Common myeloid progenitor, CD34-positive (primary cell): ENCODE results near the gene DDX47.
"Not testable (repeated sequence)": the region's sequence is repeated elsewhere in the genome, so short reads cannot be mapped to it uniquely, and the experiment has no call there.

Experiments
- CTCF ChIA-PET: fragments of 350-600 bp; sonication (Branson Sonifier 250); formaldehyde crosslinking; loops from one replicate; lab custom pipeline; 2021; ENCODE audit warnings: antibody characterized with exemption; lab: Charles Lee
- POLR2A ChIA-PET: fragments of 350-600 bp; sonication (Branson Sonifier 250); formaldehyde crosslinking; loops from one replicate; lab custom pipeline; 2021; ENCODE audit warnings: antibody characterized with exemption; lab: Charles Lee
- DNase-seq, 3 donors: peaks; one replicate each; pipeline versions ENCODE4 v3.0.0 to v3.0.0-alpha.2; 2013
- H3K27ac ChIP-seq, 2 experiments: 1 replicate in 1 of 2; 2 replicates in 1 of 2; pipeline ENCODE4 v1.7.0; 2013; ENCODE audit warnings: inconsistent platforms in 2 of 2, low read length in 2 of 2, mild to moderate bottlenecking in 2 of 2, low read depth in 1 of 2, moderate library complexity in 1 of 2; ENCODE audit not compliant: severe bottlenecking in 2 of 2, insufficient read depth in 1 of 2, poor library complexity in 1 of 2
- H3K27me3 ChIP-seq, 5 experiments: replicated peaks in 2 of 5; 1 replicate in 3 of 5; 2 replicates in 2 of 5; pipeline versions ENCODE4 v1.6.1 to v1.7.0; 2013; ENCODE audit warnings: low read length in 4 of 5, mild to moderate bottlenecking in 2 of 5, moderate library complexity in 2 of 5, inconsistent platforms in 1 of 5; ENCODE audit not compliant: insufficient read depth in 5 of 5, control insufficient read depth in 4 of 5
- H3K36me3 ChIP-seq, 4 experiments: 1 replicate in 2 of 4; 2 replicates in 2 of 4; pipeline versions ENCODE4 v1.6.1 to v1.7.0; 2013; ENCODE audit warnings: low read length in 3 of 4, control low read depth in 1 of 4, mild to moderate bottlenecking in 1 of 4; ENCODE audit not compliant: control insufficient read depth in 4 of 4, insufficient read depth in 4 of 4
- H3K4me1 ChIP-seq, 4 experiments: 1 replicate in 3 of 4; 2 replicates in 1 of 4; pipeline versions ENCODE4 v1.6.1 to v1.7.1; 2013; ENCODE audit warnings: low read length in 3 of 4, mild to moderate bottlenecking in 3 of 4, control low read depth in 1 of 4, inconsistent platforms in 1 of 4, moderate library complexity in 1 of 4; ENCODE audit not compliant: control insufficient read depth in 4 of 4, insufficient read depth in 4 of 4; ENCODE audit errors: control extremely low read depth in 1 of 4
- H3K4me3 ChIP-seq, 7 experiments: 1 replicate in 4 of 7; 2 replicates in 3 of 7; pipeline versions ENCODE4 v1.5.1 to v1.7.0; 2013; ENCODE audit warnings: mild to moderate bottlenecking in 7 of 7, low read length in 6 of 7, moderate library complexity in 6 of 7, inconsistent platforms in 2 of 7, low read depth in 2 of 7, control low read depth in 1 of 7; ENCODE audit not compliant: insufficient read depth in 4 of 7, control insufficient read depth in 1 of 7; ENCODE audit errors: extremely low read depth in 1 of 7
- H3K9me3 ChIP-seq, 5 experiments: 1 replicate in 4 of 5; 2 replicates in 1 of 5; pipeline versions ENCODE4 v1.6.1 to v1.7.1; 2013; ENCODE audit warnings: low read length in 4 of 5, mild to moderate bottlenecking in 2 of 5, inconsistent platforms in 1 of 5, low read depth in 1 of 5, moderate library complexity in 1 of 5; ENCODE audit not compliant: control insufficient read depth in 4 of 5, insufficient read depth in 2 of 5; ENCODE audit errors: control extremely low read depth in 1 of 5
- WGBS: methylation state at CpG from one replicate; pipeline ENCODE4 v1.1.5; 2013; ENCODE audit not compliant: insufficient coverage; 5-methylcytosine and 5-hydroxymethylcytosine counted together

Gene DDX47

DNA sequence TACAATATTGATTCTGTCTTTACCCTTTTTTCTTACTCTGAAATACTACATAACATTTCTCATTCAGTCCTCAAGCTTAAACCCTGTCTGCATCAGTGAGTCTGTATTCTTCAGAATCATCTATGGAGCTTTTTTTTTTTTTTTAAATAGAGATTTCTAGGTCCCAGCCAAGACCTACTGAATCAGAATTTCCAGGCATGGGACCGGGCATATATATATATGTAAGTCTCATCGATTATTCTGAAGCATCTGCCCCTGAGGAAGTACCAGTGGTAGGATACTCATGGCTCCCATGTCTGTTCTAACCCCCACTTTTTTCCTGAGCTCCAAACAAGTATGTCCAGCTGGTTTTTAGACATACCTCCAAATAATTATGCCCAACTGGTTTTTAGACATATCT, 6.1 kb downstream of the DDX47 start:
- Histone ChIP-seq H3K4me3 (no peak overlapping the region), H3K4me1 (peaks cover 2 to 3% (median 3%) of the 10 kb centered on the region in 4 experiments), H3K9me3 (no peaks in the 10 kb centered on the region), H3K36me3 (peaks cover 19 to 70% (median 28%) of the 10 kb centered on the region in 4 experiments), H3K27me3 (no peaks in the 10 kb centered on the region), H3K27ac (no peak overlapping the region)
- CTCF ChIA-PET = interaction anchor here (0.7 to 1.0 kb wide), 2 partner anchors 26 to 393 kb away, joined by 3 to 4 read pairs; no protein-coding TSS in a partner anchor
- DNase-seq = no peak
- 100% methylated on average over 1 of the region's 2 CpGs for WGBS
- POLR2A ChIA-PET = interaction anchor here (0.5 kb wide), 1 partner anchor 38 kb away, joined by 4 read pairs; no protein-coding TSS in a partner anchor

DNA sequence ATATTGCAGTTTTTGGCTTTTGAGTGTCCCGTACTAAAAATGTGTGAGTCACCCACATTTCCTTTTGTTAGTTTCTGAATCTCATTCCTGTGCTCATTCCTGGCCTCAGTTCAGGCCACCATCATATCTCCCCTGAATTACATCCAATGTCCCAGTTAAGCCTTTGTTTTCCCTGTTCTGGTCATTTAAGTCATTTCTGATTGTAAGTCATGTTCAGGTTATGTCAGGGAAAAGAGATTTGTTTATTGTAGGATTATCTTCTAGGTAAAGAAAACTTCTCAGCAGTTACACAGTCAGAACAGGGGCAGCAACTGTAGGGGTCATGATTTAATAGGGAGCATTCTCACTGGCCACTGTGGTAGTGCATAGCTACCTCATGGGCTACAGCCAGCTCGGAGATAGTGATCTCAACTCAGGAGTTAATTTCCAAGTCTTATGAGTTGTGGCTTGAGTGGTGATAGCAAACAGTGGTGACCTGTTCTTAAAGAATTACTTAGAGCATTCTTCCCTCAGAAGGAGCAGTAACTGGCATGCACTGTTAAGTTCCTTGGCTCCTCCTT, 6.7 kb downstream of the DDX47 start:
- DNase-seq = no peak
- no peak overlapping the region for H3K27ac ChIP-seq
- H3K9me3 ChIP-seq = no peaks in the 10 kb centered on the region
- H3K4me3 ChIP-seq = no peak overlapping the region
- CTCF ChIA-PET = interaction anchor here (1.0 kb wide), 1 partner anchor 27 kb away, joined by 3 read pairs; no protein-coding TSS in a partner anchor
- POLR2A ChIA-PET = no interaction called here
- H3K27me3 ChIP-seq = no peaks in the 10 kb centered on the region
- whole genome bisulfite sequencing = 93% methylated on average over 2 of the region's 2 CpGs
- H3K36me3 ChIP-seq = peaks cover 25 to 76% (median 32%) of the 10 kb centered on the region in 4 experiments
- no peaks in the 10 kb centered on the region for H3K4me1 ChIP-seq

DNA sequence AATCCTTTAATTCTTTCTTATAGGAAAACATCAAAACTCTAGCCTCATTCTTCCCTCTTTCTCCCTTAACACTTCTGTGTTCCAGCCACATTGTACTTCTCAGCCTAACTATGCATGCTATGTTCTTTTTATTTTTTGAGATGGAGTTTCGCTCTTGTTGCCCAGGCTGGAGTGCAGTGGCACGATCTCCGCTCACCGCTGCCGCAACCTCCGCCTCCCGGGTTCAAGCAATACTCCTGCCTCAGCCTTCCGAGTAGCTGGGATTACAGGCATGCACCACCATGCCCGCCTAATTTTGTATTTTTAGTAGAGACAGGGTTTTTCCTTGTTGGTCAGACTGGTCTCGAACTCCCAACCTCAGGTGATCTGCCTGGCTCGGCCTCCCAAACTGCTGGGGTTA, 7.2 kb downstream of the DDX47 start:
- 91% methylated on average over 11 of the region's 11 CpGs for WGBS
- DNase-seq, POLR2A ChIA-PET, H3K4me1 ChIP-seq, H3K27me3 ChIP-seq, H3K9me3 ChIP-seq, H3K4me3 ChIP-seq, H3K27ac ChIP-seq: not testable (repeated sequence)
- peaks cover 27 to 79% (median 37%) of the 10 kb centered on the region in 4 experiments for H3K36me3 ChIP-seq
- CTCF ChIA-PET = interaction anchor here (0.8 to 1.0 kb wide), 2 partner anchors 27 to 392 kb away, joined by 3 read pairs; no protein-coding TSS in a partner anchor

DNA sequence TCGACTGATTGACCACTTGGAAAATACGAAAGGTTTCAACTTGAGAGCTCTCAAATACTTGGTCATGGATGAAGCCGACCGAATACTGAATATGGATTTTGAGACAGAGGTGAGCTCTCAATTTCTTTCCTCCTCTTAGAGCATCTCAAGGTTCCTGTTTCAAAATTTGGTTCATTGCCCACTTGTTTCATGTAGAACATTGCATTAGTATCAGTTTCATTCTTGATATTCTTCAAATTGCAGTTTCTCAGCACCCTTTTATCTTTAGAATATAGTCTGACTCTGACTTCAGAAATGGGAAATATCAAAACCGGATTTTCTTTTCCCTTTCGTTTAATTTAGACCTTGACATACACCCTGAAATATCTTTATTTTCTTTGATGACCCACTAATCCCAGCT, 8.8 kb downstream of the DDX47 start:
- Histone ChIP-seq H3K4me3 (no peak overlapping the region), H3K9me3 (no peaks in the 10 kb centered on the region), H3K4me1 (no peaks in the 10 kb centered on the region), H3K27ac (no peak overlapping the region), H3K27me3 (no peaks in the 10 kb centered on the region), H3K36me3 (peaks cover 34 to 83% (median 49%) of the 10 kb centered on the region in 4 experiments)
- ChIA-PET POLR2A (no interaction called here), CTCF (interaction anchor here (0.8 to 1.3 kb wide), 3 partner anchors 8 to 32 kb away, joined by 3 to 4 read pairs (median 4); no protein-coding TSS in a partner anchor)
- 95% methylated on average over 6 of the region's 6 CpGs for WGBS
- DNase-seq = no peak

DNA sequence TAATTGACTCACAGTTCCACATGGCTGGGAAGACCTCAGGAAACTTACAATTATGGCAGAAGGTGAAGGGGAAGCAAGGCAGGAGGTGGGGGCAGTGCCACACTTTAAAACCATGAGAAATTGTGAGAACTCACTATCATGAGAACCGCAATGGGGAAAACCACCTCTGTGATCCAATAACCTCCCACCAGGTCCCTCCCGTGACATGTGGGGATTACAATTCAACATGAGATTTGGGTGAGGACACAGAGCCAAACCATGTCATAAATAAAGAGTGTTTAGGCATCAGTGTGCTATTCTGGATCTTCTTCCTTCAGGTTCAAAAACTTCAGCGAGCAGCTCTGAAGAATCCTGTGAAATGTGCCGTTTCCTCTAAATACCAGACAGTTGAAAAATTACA, 9.7 kb downstream of the DDX47 start:
- Histone ChIP-seq H3K4me1 (no peaks in the 10 kb centered on the region), H3K4me3 (no peak overlapping the region), H3K36me3 (peaks cover 40 to 83% (median 55%) of the 10 kb centered on the region in 4 experiments), H3K27me3 (no peaks in the 10 kb centered on the region), H3K27ac (no peak overlapping the region), H3K9me3 (no peaks in the 10 kb centered on the region)
- ChIA-PET CTCF (no interaction called here), POLR2A (no interaction called here)
- 97% methylated on average over 4 of the region's 4 CpGs for WGBS
- no peak for DNase-seq

DNA sequence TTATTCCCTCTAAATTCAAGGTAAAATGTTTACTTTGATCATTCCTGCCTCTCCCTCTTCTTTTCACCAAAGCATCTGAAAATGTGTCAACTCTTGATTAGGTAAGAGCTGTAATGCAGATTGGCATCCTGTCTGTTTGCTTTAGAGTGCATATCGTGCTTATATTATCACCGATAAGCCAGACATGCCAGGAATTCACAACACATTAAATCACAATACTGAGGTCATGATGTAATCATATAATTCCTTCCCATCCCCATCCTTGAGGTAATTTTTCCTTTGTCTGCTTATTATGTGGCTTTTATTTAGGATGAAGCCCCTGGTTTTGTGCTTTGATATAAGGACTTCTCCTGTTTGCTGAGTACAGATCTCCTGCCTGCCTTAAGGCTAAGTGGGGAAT, 10.2 kb downstream of the DDX47 start:
- CTCF ChIA-PET = no interaction called here
- H3K36me3 ChIP-seq = peaks cover 43 to 85% (median 57%) of the 10 kb centered on the region in 4 experiments
- H3K4me1 ChIP-seq = no peaks in the 10 kb centered on the region
- POLR2A ChIA-PET = no interaction called here
- no peak overlapping the region for H3K4me3 ChIP-seq
- DNase-seq = no peak
- H3K27ac ChIP-seq = no peak overlapping the region
- no CpG with 5 or more reads among the region's 2 CpGs for WGBS
- no peaks in the 10 kb centered on the region for H3K27me3 ChIP-seq
- no peaks in the 10 kb centered on the region for H3K9me3 ChIP-seq

DNA sequence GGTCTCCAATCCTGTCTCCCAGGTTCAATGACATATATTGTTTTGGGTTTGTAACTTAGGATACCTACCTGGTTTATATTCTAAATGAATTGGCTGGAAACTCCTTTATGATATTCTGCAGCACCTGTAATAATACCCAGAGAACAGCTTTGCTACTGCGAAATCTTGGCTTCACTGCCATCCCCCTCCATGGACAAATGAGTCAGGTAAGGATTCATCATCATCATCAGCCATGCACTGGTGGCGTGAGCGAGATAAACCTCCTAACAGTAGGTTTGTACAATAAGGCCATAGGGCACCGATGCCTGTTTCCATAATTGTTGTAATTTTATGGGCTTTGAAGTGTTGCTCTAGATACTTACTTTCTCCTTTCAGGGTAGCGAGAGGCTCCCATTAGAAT, 10.7 kb downstream of the DDX47 start:
- ChIA-PET POLR2A (no interaction called here), CTCF (no interaction called here)
- peaks cover 43 to 85% (median 62%) of the 10 kb centered on the region in 4 experiments for H3K36me3 ChIP-seq
- H3K4me3 ChIP-seq = no peak overlapping the region
- no peaks in the 10 kb centered on the region for H3K9me3 ChIP-seq
- no peaks in the 10 kb centered on the region for H3K27me3 ChIP-seq
- no peak overlapping the region for H3K27ac ChIP-seq
- no peak for DNase-seq
- 100% methylated on average over 1 of the region's 5 CpGs for WGBS
- H3K4me1 ChIP-seq = no peaks in the 10 kb centered on the region
